HG03565 (cell line): ENCODE measurements around the gene PRRG2.

Experiments used
- ATAC-seq: cut with Tn5 transposase; IDR thresholded peaks from one replicate; pipeline ENCODE4 v1.9.1; 2021; ENCODE audit warnings: mild to moderate bottlenecking, moderate library complexity; ENCODE audit not compliant: unreplicated experiment

The PRRG2 gene

DNA sequence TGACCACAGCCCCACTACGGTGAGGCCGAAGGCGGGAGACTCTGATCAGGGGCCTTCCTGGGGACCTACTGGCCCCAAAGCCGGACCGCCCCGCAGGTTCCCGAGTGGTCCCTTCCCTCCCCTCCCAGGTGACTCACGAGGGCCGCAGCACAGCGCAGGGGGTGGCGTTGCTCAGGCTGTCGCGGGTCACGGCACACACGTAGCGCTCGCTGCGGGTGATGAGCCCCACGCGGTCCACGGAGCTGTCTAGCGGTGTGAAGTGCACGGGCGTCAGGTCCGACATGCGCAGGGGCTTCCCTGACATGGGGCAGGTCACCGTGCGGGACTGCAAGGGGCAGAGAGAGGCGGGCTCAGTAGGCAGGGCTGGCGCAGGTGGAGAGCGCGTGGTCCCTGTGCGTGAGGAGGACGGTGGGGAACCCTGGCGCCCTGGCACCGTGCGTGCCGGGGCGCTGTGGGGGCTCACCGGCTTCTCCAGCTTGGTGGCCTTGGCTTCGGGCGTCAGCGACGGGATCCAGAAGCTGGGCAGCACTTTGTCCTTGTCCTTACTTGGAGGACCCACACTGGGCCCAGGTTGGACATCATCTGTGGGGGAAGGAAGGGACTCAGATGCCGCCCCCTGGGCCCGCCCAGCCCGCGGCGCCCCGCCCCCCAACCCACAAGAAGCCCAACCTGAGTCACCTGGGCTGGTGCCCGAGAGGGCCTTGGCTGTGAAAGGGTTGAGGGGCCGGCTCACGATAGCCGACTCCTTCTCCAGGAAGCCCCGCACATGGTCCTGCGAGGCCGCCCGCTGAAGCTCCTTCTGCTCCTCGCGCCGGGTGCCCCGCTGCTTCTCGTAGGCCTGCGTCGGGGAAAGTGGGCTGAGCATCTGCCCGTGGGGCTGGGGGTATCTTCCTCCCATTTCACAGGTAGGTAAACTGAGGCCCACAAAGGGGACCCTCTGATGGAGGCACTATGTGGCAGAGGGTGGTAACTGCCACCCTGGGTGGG lies 24.4 kb upstream of the PRRG2 start:
- no peak for ATAC-seq

DNA sequence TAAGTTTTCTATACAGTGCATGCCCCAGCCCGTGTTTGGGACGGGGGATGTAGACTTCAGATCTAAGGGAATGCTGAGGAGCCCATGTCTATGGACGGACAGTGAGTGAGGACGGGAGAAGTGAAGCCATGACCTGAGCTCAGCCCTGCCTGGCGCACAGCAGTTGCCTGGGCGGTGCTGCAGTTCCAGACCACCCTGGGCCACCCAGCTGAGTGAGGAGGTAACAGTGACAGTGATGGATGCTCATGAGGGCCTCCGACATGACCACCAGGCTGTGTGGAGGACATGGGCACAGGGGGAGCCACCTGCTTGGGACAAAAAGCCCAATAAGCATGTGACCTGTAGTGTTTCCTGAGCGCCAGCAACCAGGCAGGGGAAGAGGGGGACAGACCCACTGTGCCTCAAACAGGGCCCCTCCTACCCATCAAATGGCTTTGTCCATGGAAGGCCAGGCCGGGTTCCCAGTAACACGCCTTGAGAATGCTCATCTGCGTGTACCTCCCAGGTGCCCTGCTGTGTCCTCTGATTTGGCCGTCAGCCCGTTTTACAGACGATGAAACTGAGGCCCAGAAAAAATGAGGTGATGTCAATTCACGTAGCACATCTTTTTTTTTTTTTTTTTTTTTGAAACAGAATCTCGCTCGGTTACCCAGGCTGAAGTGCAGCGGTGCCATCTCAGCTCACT lies 23.3 kb upstream of the PRRG2 start:
- ATAC-seq: no peak

DNA sequence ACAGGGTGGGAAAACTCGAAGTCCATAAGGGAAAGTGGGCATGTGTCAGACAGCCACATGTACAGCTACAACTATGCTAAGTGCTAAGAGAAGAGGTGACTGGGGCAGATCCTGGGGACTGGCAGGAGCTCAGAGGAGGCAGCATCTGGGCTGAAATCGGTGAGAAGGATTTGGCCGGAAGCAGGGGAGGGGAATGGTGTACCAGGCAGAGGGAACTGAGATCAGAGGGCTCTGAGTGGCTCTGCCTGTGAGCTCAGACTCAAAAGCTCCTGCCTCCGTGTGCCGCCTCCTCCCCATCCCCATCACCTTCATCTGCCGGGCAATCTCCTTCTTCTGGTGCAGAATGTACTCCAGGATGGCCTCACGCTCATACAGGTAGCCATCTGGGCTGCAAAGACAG lies 22.5 kb upstream of the PRRG2 start:
- no peak for ATAC-seq

DNA sequence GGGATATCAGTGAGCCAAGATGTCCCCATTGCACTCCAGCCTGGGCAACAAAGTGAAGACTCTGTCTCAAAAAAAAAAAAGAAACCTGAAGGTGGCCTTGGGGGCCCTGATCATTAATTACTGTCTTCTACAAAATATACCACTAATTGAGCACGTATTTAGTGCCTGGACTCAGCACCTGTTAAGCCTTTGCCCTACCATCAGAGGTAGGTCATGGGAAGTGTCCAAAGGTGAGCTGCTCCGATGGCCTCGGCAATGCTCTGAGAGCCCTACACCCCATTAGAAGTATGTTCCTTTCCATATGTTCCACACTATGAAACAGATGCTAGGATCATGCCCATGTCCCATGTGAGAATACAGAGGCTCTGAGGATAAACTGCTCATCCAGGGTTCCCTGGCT lies 21.7 kb upstream of the PRRG2 start:
- ATAC-seq: no peak

DNA sequence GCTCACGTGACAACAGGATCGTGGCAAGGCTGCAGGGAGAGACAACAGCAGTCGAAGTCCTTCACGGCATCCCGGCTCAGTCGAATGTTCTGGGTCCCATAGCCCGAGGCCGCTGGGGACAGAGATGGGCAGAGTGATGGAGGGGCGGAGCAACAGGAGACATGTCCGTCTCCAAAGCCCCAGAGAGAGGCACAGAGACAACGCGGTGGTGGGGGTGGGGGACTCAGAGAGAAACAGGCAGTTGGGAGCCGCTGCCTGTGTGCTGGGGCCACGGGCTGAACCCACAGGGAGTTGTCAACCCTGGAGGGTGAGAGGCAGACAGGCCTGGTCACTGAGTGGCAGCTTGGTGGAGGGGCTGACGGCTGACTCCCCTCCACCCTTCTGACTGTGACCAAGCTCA lies 21.2 kb upstream of the PRRG2 start:
- ATAC-seq: no peak

DNA sequence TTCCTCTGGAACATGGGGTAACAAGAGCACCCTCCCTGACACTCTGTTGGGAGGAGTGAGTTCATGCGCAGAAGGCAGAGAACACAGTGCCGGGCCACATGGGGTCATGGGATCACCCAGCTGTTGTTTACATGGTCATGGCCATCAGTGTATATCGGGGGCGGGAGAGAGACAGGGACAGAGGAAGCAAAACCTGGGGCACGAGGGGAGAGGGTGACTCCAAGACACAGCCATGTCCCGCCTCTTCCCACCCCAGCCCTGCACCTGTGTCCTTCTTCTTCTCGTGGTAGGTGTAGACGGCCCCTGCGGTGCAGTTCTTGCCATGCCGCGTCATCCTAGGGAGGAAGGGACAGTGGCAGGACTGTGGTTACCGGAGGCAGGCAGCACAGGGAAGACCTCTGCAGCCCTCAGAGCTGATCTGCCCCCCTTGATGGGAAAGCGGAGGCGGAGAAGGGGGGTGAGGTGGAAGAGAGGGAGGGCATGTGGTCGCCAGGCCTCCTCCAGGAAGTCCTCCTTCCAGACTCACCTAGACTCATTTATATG lies 20.7 kb upstream of the PRRG2 start:
- no peak for ATAC-seq

DNA sequence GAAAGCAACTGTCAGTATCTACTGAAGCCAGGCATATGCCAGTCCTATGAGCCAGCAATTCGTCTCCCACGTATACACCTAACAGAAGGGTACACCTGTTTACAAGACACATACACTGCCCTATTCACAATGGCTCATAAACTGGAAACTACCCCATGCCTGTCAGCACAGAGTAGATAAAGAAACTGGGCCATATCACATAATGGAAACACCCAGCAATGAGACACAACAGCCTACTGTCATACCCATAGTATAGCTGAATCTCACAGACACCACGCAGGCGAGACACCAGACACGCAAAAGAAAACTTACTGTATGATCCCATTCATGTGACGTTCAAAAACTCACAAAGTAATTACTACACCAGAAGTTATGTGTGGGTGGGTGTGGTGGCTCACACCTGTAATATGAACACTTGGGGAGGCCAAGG lies 16.5 kb upstream of the PRRG2 start:
- no peak for ATAC-seq

DNA sequence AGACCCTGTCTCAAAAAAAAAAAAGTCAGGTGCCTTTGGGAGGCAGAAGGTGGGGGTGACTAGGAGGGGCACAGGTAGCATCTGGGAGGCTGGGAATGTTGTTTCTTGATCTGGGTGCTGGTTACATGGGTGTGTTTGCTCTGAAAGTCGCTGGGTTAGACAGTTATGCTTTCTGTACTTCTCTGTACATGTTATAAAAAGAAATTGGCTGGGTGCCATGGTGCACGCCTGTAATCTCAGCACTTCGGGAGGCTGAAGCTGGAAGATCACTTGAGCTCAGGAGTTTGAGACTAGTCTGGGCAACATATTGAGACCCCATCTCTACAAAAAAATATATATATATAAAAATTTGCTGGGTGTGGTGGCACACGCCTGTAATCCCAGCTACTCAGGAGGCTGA lies 15.9 kb upstream of the PRRG2 start:
- ATAC-seq: no peak

DNA sequence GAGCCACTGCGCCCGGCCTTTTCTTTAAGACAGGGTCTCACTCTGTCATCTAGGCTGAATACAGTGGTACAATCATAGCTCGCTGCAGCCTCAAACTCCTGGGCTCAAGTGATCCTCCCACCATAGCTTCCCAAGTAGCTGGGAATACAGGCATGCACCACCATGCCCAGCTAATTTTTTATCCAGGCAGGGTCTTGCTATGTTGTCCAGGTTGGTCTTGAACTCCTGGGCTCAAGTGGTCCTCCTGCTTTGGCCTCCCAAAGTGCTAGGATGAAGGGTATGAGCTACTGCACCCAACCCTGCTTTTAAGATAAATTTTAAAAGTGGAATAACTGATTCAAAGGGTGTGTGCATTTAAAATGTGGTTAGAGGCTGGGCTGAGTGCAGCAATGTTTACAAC lies 14.8 kb upstream of the PRRG2 start:
- ATAC-seq: no peak

DNA sequence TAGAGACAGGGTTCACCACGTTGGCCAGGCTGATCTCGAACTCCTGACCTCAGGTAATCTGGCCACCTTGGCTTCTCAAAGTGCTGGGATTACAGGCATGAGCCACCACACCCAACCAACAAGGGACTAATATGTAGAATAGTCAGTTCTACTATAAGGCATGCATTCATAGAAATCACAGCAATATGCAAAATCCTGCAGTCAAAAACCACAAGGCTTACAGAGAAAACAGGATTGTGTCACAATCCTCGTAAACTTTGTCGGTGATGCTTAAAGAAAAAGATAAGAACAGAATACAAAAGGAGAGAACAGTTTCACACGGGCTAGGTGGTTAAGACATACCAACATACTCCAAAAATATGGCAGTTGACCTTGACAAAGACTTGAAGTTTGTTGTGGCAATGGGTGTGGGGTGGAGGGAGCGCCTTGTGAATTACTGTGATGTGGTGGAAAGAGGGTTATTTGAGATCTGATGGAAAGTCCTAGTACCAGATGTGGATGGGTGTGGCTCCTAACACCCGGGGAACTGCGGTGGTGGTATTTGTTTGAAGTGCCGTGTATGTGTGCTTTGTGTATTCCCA lies 13.2 kb upstream of the PRRG2 start:
- no peak for ATAC-seq

DNA sequence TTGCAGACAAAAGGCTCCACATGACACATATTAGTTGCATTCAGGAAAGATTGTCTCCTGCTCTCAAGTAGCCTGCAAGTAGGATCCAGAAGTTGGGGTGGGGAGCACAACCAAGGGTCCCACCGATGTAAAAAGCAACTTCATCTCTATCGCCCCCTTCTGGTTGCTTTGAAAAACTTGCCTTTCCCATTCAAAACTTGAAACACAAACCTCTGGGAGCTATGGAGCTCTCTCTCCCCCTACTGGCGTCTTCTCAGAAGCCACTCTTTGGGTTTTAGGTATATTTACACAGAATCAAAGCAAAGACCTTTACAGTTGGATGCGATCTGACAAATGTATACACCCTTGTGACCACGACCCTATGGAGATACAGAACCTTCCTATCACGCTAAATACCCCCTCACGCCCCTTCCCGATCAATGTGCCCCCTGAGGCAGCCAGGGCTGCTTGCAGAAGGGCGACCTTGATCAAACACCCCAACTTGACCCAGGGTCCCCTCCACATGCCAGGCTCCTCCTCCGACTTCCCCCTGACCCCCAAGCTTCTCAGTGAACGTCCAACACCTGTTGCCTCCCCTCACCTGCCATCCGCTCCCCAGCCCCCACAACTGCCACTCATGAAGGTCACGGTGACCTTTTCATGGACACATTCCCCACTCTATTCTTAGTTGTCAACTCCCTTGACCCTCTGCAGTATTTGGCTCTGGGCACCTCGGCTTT lies 10.8 kb upstream of the PRRG2 start:
- no peak for ATAC-seq

DNA sequence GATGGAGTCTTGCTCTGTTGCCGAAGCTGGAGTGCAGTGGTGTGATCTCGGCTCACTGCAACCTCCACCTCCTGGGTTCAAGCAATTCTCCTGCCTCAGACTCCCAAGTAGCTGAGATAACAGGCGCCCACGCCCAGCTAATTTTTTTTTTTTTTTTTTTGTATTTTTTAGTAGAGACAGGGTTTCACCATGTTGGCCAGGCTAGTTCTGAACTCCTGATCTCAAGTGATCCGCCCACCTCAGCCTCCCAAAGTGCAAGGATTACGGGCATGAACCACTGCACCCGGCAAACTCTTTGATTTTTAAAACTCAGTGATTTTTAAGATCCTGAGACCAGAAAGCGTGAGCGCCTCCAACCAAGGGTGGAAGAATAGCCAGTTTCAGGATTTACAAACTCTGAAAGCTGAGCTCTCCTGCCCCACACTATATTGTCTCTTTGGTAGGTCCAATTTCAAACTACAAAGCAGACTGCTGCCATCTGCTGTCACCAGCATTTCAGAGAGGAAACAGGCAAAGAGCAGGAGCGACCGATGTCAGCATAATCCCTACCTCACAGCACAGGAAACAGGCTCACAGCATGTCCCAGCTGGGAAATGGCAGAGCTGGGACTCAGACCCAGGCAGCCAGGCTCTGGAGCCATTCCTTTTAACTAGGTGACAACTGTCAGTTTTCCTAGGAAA lies 10.0 kb upstream of the PRRG2 start:
- ATAC-seq: no peak

DNA sequence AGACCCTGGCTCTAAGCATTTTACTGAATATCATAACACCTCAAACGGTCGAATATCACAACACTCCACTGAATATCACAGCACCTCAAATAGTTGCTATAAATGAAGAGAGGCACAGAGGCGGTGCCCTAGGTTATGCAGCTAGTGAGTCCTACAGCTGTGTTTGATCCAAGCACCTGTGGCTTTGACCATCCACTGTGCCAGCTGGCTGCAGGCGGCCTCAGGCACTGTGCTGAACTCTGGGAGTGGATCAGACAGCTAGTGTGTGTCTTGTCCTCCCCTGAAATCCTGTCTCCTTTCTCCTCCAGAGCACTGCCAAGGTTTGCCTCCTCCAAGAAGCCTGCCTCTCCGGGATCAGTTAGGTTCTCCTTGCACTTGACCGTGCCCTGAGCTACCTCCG lies 8.1 kb upstream of the PRRG2 start:
- ATAC-seq: no peak

DNA sequence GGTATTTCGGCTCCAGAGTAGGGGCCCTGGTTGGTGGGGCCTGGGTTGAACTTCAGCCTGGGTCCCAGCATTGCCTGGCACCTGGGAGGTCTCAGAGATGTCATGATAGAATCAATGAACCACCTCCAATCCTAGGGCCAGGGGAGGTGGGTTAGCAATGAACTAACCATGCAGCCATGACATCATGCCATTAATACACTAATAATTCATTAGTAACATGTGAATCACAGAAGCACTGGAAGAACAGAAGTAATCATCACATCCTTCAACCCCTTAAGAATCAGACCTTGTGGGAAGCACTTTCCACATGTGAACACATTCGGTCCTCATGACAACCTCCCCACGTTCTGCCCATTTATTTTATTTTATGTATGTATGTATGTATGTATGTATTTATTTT lies 7.7 kb upstream of the PRRG2 start:
- no peak for ATAC-seq

DNA sequence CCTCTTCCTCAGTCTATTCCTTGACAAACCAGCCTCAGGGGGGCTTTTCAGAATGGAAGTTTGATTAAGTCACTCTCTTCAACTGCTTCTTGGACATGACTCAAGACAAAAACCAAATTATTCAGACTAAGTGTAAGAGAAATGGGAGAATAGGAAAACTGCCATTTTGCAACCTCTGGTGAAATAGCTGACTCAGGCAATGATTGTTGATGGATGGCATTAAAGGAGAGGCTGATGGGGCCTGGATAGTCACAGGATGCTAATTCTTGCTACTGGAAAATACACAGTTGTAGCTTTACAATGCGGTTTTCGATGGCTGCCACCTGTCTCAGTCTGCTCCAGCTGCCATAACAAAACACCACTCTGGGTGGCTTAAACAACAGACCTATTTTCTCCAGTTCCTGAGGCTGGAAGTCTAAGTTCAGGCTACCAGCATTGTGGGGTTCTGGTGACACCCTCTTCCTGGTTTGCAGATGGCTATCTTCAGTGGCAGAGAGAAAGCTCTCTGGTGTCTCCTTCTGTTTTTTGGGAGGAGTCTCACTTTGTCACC lies 6.8 kb upstream of the PRRG2 start:
- no peak for ATAC-seq

DNA sequence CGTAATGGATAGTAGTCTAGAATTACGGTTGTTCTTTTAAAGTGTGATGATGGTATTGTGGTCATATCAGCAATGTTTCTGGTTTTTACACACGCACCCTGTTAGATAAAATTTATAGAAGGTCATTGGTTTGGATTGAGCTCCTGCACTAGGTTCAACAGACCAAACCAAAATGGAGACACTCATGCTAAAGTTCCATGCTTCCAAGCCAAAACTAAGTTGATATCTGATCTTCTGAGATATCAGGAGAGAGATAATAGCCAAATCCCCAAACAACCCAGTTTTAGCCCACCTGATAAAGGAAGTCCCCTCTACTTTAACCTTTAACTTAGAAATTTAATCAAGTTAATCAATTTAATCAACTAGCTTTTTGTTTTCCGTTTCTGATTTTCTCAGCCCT lies 1.9 kb upstream of the PRRG2 start:
- ATAC-seq: no peak

DNA sequence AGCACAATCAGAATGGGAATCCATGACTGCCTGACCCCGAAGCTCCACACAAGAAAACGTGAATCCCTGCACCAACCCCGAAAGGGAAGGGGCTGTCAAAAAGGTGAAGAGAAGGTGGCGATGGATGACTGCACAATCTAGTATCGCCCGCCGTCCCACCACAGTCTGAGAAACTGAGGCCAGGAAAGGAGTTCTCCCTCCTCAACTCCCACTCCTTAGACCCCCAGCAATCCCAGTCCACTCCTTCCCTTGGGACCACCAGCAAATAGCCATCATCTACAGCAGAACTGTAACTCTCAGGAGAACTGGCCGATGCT lies 1.2 kb upstream of the PRRG2 start:
- ATAC-seq: no peak

DNA sequence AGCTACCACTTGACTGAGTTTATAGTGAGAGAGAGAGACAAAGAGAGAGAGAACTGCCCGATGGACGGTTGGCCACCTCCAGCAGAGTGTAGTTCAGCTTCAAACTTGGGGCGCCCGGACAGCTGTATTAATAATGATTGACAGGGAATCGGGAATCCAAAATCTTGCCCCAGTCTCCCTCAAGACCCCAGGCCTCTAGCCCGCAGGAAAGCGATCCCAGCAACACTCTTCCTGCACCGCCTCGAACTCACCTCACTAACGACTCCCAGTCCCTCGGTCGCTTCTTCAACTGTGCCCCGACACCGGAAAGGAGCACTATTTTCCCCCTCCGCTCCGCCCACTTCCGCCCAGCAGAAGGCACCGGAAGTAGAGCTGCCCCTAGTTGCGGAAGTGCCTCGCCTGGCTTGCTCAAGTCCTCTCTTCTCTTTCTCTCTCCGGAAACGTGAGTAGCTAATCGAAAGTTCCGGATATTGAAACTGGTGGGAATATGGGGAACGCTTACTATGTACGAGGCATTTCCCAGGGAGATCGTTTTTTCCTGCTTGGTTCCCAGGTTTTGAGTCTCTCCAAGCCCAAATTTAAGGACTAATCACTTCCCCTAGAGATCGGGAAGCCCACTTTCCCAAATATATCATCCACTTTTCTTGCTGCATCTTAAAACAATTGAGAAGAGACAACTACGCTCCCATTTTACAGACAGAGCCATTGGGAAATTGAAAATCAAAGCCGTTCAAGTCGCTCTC lies 681 bp upstream of the PRRG2 start, which contains the start of gene NOSIP:
Gene NOSIP (minus strand): TSS at position 293 of the 743 bp plus-strand sequence. CDS start 19,865 bp downstream, outside the sequence.
- ATAC-seq: peak; percentile 79

DNA sequence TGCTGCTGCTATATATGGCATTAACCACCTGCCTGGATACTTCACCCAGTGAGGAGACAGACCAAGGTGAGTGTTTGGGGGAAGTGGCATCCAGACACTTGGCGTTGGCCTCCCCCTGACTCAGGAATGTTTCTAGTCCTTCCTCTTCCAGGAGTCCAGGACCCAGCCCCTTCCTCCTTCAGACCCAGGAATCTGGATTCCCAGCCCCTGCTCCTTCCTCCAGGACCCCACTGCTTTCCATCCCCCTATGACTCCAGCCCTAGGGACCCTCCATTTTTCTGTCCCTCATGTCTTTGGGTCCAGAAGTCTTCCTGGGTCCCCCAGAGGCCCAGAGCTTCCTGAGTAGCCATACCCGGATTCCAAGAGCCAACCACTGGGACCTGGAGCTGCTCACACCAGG lies 2.1 kb downstream of the PRRG2 start:
- no peak for ATAC-seq
